SU-DHL-6 (cell line): ENCODE measurements around the gene ABI1.
A peak's percentile ranks its signal among the peaks of the same experiment; 100 is the strongest.

ENCODE experiments used
- H2AFZ ChIP-seq: fragments of 200-600 bp; sonication (generic); 2 replicates; pipeline ENCODE4 v1.6.1; 2014; ENCODE audit warnings: low read depth, mild to moderate bottlenecking, moderate library complexity, mixed read lengths, antibody characterized with exemption, low read length; ENCODE audit not compliant: severe bottlenecking
- H3F3A ChIP-seq: fragments of 200-600 bp; shearing (Covaris generic); 2 replicates; pipeline ENCODE4 v1.6.0; 2016; ENCODE audit warnings: antibody characterized with exemption, mild to moderate bottlenecking; ENCODE audit not compliant: insufficient read depth
- H3K27ac ChIP-seq: fragments of 200-600 bp; sonication (generic); 2 replicates; pipeline ENCODE4 v1.5.1; 2016; ENCODE audit warnings: low read depth, mild to moderate bottlenecking, low read length, moderate library complexity, mixed read lengths
- H3K27me3 ChIP-seq: fragments of 200-600 bp; sonication (generic), shearing (Covaris generic); 2 replicates; pipeline ENCODE4 v1.6.0; 2014; ENCODE audit warnings: mild to moderate bottlenecking, low read length
- H3K36me3 ChIP-seq: fragments of 200-600 bp; sonication (generic); 2 replicates; pipeline ENCODE4 v1.6.1; 2014; ENCODE audit warnings: mild to moderate bottlenecking, low read length, mixed read lengths
- H3K4me2 ChIP-seq: fragments of 300-600, 200-600 bp; shearing (Covaris generic), sonication (generic); 2 replicates; pipeline ENCODE4 v1.6.0; 2014; ENCODE audit warnings: low read length, low read depth, mild to moderate bottlenecking; ENCODE audit not compliant: poor library complexity, severe bottlenecking
- H3K4me3 ChIP-seq: fragments of 200-600 bp; sonication (generic); 2 replicates; pipeline ENCODE4 v1.5.1; 2014; ENCODE audit warnings: antibody characterized with exemption, low read length, mild to moderate bottlenecking, mixed read lengths; ENCODE audit not compliant: insufficient read depth, poor library complexity, severe bottlenecking
- H3K79me2 ChIP-seq: fragments of 200-600 bp; sonication (generic); 2 replicates; pipeline ENCODE4 v1.6.1; 2014; ENCODE audit warnings: mild to moderate bottlenecking, low read length, moderate library complexity; ENCODE audit not compliant: insufficient read depth
- H3K9ac ChIP-seq: fragments of 200-600 bp; sonication (generic); 2 replicates; pipeline ENCODE4 v1.7.0; 2014; ENCODE audit warnings: mild to moderate bottlenecking, low read length
- H3K9me2 ChIP-seq: fragments of 200-600 bp; sonication (generic); replicated peaks from 2 replicates; pipeline ENCODE4 v1.6.1; 2014; ENCODE audit warnings: low read length; ENCODE audit not compliant: insufficient read depth
- H3K9me3 ChIP-seq: fragments of 200-600 bp; sonication (generic); 2 replicates; pipeline ENCODE4 v1.6.1; 2014; ENCODE audit warnings: low read length, mixed read lengths; ENCODE audit not compliant: insufficient read depth
- H4K20me1 ChIP-seq: fragments of 200-600 bp; sonication (generic); 2 replicates; pipeline ENCODE4 v1.6.1; 2014; ENCODE audit warnings: low read depth, mild to moderate bottlenecking, antibody characterized with exemption, low read length, moderate library complexity, mixed read lengths
- CTCF ChIP-seq: fragments of 200-600 bp; sonication (generic); IDR thresholded peaks from one replicate; pipeline ENCODE4 v1.5.1; 2017; ENCODE audit warnings: antibody characterized with exemption, mild to moderate bottlenecking, low read length, moderate library complexity; ENCODE audit not compliant: insufficient read depth, poor library complexity, severe bottlenecking
- EZH2phosphoT487 ChIP-seq: fragments of 200-600 bp; sonication (generic), shearing (Covaris generic); conservative IDR thresholded peaks from 2 replicates; pipeline ENCODE4 v1.6.1; 2018; ENCODE audit warnings: mild to moderate bottlenecking, antibody characterized with exemption, low read length, moderate library complexity, mixed read lengths

ABI1 gene

GRCh38 chr10:26779176-26779860 lies 81.4 kb downstream of the ABI1 start:
- Histone ChIP-seq H3K4me2 (no peak overlapping the region), H3K9me3 (no peaks in the 10 kb centered on the region), H3K9me2 (no peaks in the 10 kb centered on the region), H4K20me1 (peaks cover 1% of the 10 kb centered on the region; the same call in 1 of the 2 replicates), H3K9ac (no peak overlapping the region), H3K79me2 (peaks cover 100% of the 10 kb centered on the region), H3K4me3 (no peak overlapping the region), H3K27ac (peak overlapping the region; percentile 30; the same call in 1 of the 2 replicates), H3K36me3 (peaks cover 13% of the 10 kb centered on the region; the same call in 1 of the 2 replicates), H3F3A (peaks cover 5% of the 10 kb centered on the region; the same call in 1 of the 2 replicates), H2AFZ (no peak overlapping the region), H3K27me3 (no peaks in the 10 kb centered on the region)
- TF ChIP-seq EZH2phosphoT487: no peak

GRCh38 chr10:26777686-26778085 lies 83.1 kb downstream of the ABI1 start:
- Histone ChIP-seq H3K36me3 (peaks cover 13% of the 10 kb centered on the region; the same call in 1 of the 2 replicates), H3K27ac (peak overlapping the region; percentile 36), H4K20me1 (peaks cover 4% of the 10 kb centered on the region; the same call in 1 of the 2 replicates), H3K79me2 (peaks cover 100% of the 10 kb centered on the region), H3K4me3 (no peak overlapping the region), H2AFZ (no peak overlapping the region), H3K9me3 (no peaks in the 10 kb centered on the region), H3K27me3 (no peaks in the 10 kb centered on the region), H3F3A (peaks cover 8% of the 10 kb centered on the region; the same call in 1 of the 2 replicates), H3K9me2 (no peaks in the 10 kb centered on the region), H3K9ac (no peak overlapping the region), H3K4me2 (no peak overlapping the region)
- TF ChIP-seq CTCF (no peak), EZH2phosphoT487 (no peak)

GRCh38 chr10:26776258-26776657 lies 84.5 kb downstream of the ABI1 start:
- H3K4me3 ChIP-seq: no peak overlapping the region
- TF ChIP-seq CTCF (no peak), EZH2phosphoT487 (no peak)
- peaks cover 100% of the 10 kb centered on the region for H3K79me2 ChIP-seq
- 0 out of 2 replicates have a peak, but pooled peaks cover 4% of the 10 kb centered on the region for H4K20me1 ChIP-seq
- H2AFZ ChIP-seq: no peak overlapping the region
- H3K9me3 ChIP-seq: no peaks in the 10 kb centered on the region
- no peaks in the 10 kb centered on the region for H3K27me3 ChIP-seq
- no peak overlapping the region for H3K27ac ChIP-seq
- H3K36me3 ChIP-seq: peaks cover 13% of the 10 kb centered on the region; the same call in 1 of the 2 replicates
- no peak overlapping the region for H3K9ac ChIP-seq
- H3K9me2 ChIP-seq: no peaks in the 10 kb centered on the region
- H3K4me2 ChIP-seq: no peak overlapping the region
- peaks cover 15% of the 10 kb centered on the region; the same call in 1 of the 2 replicates for H3F3A ChIP-seq

GRCh38 chr10:26773633-26774032 lies 87.1 kb downstream of the ABI1 start:
- peaks cover 100% of the 10 kb centered on the region for H3K79me2 ChIP-seq
- peak overlapping the region; percentile 24; the same call in 1 of the 2 replicates for H3K27ac ChIP-seq
- peaks cover 33% of the 10 kb centered on the region for H3K36me3 ChIP-seq
- no peaks in the 10 kb centered on the region for H3K9me3 ChIP-seq
- H3K27me3 ChIP-seq: no peaks in the 10 kb centered on the region
- peaks cover 31% of the 10 kb centered on the region for H3F3A ChIP-seq
- TF ChIP-seq EZH2phosphoT487 (no peak), CTCF (no peak)
- H3K9ac ChIP-seq: no peak overlapping the region
- H4K20me1 ChIP-seq: peaks cover 7% of the 10 kb centered on the region; the same call in 1 of the 2 replicates
- H2AFZ ChIP-seq: no peak overlapping the region
- H3K9me2 ChIP-seq: no peaks in the 10 kb centered on the region
- H3K4me3 ChIP-seq: no peak overlapping the region
- H3K4me2 ChIP-seq: no peak overlapping the region
